Measurements from ENCODE around the gene P2RY11.

Gene P2RY11

GRCh38 chr19:10113964-10114650 lies 2.6 kb downstream of the P2RY11 start:
- no peak for DNase-seq (ENCODE audit: low read depth, low spot score)

DNA sequence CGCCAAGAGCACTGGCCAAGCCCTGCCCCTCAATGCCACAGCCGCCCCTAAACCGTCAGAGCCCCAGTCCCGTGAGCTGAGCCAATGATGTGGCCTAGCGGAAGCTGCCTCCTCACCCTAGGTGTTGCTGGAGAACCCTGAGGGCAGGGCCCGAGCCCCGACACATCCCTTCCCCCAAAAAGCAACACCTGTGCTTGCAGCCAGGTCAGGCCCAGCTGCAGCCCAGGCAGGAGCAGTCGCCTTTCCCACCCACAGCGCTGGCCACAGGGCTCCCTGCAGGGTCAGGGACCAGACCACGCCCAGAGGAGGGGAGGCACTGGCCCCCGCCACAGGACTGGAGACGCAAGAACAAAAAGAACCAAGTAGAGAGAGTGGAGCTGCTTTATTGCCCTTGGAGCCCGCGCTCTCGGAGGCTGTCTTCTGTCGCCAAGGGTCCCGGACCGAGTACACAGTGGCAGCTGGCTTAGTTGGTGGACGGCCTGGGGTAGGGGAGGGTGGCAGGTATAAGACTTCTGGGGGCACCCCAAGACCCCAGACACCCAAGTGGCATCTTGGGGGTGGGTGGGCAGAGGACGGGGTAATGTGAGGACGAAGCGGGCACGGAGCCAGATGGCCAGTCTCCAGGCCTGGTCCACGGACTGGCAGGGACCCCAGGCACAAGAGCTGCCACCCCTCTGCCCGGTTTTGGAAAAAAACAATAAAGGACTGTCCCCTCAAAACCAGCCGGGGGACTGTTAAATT lies 3.3 kb downstream of the P2RY11 start:
- DNase-seq (ENCODE audit: low read depth, low spot score): no peak

GRCh38 chr19:10115392-10116084 lies 4.0 kb downstream of the P2RY11 start:
- no peak for DNase-seq (ENCODE audit: low read depth, low spot score)

DNA sequence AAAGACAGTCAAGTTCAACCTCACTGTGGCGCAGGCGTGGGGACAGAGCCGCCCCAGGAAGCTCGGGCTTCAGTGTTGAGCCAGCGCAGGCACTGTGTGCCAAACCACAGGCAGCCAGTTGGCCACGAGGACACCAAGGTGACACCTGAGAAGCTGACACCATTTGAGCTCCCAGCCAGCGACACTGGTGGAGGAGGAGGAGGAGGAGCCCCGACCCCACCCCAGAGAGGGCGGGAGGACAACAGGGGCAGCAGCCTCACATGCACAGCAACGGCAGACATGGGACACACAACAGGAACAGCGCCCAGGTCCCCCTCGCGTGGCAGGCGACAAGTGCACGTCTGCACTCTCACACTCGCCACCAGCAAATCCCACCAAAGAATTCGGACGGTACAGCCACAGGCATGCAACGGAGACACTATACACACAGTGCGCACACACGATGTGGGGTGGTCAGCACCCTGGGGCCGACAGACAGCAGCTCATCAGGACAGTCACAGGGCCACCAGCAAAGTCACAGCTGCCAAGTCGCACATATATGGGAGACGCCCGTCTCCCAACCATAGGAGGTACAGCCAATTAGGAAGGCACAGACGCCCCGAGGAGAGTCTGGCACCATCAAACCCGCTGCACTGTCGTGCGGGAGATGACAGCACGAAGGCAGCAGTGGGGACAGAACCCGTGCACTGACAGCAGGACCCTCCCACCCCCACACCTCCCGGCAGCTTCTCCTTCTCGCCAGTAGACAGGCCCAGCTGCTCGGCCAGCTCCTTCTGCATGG lies 4.8 kb downstream of the P2RY11 start:
- no peak for DNase-seq (ENCODE audit: low read depth, low spot score)

DNA sequence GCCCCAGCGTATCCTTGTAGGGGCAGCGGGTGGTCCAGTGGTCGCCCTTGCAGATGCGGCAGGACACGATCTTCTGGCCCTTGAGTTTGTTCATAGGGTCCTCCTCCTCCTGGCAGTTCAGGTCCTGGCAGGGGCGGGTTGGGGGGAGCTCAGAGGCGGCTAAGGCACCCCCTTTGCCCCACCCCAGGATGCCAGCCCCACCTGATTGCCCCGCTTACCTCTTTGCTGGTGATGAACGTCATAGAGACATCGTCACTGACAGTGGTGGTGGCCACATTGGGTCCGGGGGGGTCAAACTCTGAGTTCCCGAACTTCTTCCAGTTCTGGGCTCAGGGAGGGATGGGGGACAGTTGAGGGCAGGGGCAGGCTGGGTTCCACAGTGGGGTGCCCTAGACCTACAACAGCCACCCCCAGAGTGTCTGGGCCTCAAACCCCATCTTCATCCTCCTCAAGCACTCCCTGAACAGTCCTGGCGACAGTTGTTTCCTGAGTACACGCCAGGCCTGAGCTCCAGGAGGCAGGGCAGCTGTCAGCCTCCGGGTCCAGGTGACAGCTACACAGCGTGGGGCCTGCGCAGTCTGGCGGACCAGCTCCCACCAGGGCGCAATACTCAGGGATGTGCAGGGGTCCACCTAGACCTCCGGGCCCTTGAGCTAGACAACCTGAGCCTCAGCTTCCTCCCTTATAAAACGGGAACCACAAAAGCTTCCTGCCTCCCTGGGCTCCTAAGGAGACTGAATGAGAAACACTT lies 5.5 kb downstream of the P2RY11 start:
- DNase-seq (ENCODE audit: low read depth, low spot score): no peak

GRCh38 chr19:10118960-10119359 lies 7.5 kb downstream of the P2RY11 start:
- no peak for DNase-seq (ENCODE audit: low read depth, low spot score)

DNA sequence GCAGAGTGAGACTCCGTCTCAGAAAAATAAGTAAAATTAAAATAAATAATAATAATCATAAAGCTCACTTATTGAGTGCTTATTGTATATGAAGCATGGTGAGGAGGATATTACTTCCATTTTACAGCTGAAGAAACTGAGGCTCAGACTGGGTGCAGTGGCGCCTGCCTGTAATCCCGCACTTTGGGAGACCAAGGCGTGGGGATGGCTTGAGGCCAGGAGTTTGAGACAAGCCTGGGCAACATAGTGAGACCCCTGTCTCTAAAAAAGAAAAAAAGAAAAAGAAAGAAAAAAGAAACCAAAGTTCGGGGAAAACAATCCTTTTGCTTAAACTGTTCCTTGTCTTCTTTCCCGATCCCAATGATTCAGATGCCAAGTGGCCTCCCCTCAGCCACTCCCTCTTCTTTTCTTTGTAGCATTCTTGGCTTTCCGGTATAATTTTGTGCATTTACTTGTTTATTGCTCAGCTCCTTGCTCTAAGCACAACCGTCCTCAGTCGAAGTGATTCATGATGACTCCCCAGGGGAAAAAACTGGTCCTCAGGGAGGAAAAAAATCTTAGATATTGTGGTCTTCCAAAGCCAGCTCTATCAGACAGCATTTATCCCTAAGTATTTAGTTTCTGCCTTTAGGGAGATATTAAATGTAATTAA lies 9.2 kb downstream of the P2RY11 start:
- DNase-seq (ENCODE audit: low read depth, low spot score): no peak

DNA sequence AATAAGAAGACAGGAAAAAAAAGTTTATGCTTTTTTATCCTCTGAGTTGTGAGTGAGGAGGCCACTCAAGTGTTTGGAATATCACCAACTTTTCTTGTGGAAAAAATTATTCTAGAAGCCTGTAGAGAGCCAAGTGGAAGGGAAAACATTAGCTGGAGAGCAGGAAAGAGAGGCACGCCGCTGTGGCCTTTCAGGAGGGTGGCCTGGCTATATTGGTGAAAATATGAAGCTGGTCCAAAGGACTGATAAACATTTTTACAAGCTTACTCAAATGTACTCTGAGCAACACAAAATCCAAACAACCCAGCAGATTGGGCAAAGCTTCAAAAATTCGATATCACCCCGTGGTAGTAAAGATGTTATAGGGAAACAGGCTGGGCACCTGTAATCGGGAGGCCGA lies 10.6 kb downstream of the P2RY11 start:
- DNase-seq (ENCODE audit: low read depth, low spot score): no peak

DNA sequence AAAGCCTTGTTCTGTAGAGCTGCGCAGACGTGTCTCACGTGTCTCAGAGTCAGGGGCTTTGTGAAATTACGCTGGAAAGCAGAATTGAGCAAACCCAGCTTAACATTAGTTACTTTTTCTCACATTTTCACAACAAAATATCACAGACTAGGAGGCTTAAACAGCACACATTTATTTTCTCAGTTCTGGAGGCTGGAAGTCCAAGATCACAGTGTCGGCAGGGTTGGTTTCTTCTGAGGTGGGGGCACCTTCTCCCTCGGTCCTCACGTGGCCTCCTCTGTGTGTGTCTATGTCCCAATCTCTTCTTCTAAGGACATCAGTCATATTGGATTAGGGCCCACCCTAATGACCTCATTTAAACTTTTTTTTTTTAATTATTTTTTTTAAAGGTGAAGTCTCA lies 12.9 kb downstream of the P2RY11 start:
- no peak for DNase-seq (ENCODE audit: low read depth, low spot score)

GRCh38 chr19:10126213-10126639 lies 14.7 kb downstream of the P2RY11 start:
- DNase-seq (ENCODE audit: low read depth, low spot score): no peak

DNA sequence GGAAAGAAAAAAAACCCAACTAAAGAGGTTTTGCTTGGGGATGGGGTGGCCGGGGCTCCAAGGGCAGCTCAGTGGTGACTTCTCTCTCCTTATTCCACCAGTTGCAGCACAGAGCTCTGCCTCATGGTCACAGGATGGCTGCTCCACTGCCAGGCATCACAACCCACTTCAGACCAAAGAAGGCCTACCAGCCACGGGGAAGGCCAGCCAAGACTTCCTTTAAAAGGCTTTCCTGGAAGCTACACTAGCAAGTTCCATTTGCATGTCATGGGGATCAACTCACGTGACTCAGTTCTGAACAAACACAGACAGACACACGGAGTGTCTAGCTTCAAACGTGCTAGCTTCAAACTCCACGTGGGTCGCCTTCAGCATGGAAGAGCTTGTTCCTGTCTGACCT lies 21.4 kb downstream of the P2RY11 start:
- no peak for DNase-seq (ENCODE audit: low read depth, low spot score)

- no peak for DNase-seq (ENCODE audit: low read depth, low spot score)
Measured at GRCh38 chr19:10133596-10133995, 22.1 kb downstream of the P2RY11 start.

- DNase-seq (ENCODE audit: low read depth, low spot score): no peak
Measured at GRCh38 chr19:10134040-10134439, 22.5 kb downstream of the P2RY11 start.

DNA sequence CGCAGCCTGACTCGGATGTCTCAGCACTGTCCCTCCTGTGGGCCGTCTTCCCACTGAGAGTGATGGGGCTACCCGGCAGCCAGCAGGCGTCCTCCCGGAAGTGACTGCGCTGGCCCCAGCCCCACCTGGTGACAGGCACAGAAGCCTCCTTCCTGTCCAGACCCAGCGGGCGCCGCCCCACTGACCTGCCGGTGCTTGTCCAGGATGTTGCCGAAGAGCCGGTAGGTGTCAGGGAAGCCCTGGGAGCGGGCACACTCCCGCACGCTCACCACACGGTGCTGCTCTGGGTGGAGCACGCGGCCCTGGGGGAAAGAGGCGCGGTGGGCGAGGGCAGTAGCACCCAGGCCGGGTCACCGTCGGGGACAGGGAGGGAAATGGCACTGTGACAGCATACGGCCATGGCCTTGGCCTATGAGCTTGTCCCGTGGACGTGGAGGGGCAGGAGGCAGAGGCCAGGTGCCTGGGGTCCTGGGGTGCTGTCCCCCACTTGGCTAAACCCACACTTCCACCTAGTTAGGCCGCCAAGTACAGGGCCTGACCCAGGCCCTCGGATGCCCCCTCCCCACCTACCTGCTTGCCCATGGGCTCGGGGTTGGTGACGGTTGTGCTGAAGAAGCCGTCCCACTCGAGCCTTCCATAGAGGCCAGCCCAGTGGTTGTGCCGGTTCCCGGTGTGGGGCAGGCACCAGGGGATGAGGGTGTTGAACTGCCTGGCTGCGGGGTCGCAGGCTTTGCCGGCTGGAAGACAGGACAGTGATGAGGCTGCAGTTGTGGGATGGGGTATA lies 24.2 kb downstream of the P2RY11 start:
- no peak for DNase-seq (ENCODE audit: low read depth, low spot score)

GRCh38 chr19:10136936-10137335 lies 25.4 kb downstream of the P2RY11 start:
- no peak for DNase-seq (ENCODE audit: low read depth, low spot score)

DNA sequence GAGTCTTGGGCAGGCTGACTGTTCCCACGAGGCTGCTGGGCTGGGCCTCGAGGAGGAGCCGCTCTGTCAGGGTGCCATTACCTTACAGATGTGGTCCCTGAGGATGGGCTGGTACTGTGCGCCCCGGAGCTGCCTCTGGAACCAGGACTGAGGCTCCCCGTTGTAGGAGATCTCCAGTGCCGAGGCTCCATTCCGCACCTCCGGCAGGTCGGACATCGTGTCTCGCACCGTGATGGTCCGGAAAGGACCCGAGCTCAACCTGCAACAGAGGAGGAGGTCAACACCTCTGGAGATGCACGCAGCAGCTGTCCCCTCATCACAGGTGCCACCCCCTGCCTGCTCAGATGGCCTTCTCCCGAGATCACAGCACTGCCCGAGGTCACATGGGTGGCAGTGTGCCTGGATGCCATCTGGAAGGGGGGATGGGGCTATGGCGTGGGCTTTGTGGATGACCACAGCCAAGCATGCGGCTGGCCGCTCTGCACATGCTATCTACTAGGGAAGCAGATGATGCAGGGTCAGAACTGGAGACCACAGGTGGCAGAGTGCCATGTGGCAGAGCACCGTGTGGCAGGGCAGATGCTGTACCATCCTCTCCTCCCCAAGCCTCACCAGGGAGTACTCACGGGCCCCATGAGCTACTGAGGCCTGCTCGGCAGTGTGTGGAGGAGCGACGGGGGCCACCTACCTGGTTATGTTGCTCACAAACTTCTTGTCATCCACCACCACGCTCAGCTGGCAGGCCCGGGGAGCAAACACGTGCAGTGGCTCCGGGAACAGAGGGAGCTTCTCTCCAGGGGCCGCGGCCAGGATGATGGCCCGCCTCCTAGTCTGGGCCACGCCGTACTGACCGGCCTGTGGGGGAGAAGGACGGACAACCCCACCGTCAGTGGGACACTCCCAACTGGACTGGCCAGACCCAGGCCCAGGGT lies 26.5 kb downstream of the P2RY11 start:
- DNase-seq (ENCODE audit: low read depth, low spot score): no peak

GRCh38 chr19:10138879-10139795 lies 27.6 kb downstream of the P2RY11 start:
- no peak for DNase-seq (ENCODE audit: low read depth, low spot score)

DNA sequence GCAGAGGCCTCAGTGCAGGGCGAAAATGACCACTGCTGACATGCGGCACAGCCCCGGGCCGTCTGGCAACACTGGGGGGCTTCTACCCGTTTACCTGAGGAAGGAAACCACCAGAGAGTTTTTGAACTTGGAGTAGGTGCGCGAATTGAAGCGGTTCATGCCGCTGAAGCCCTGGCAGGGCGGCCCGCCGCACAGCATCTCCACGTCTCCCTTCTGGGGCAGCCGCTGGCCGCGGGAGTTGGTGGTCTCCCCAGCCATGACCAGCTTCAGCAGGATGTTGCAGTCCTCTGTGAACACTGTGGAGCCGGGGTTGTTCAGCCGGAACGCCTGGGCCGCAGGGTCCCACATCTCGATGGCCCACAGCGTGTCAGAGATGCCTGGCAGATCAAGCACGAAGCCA lies 28.5 kb downstream of the P2RY11 start:
- no peak for DNase-seq (ENCODE audit: low read depth, low spot score)
